GM23338 (cell line): ENCODE data around the gene LDLRAD3. TPM values are rescaled to one million over a fixed set of nuclear protein-coding genes. Genes with fewer than 3 reads are reported as not detected.

ENCODE experiments used
- ATAC-seq: fragments of 200-7000 bp; cut with Tn5 transposase; 3 replicates; pipeline ENCODE4 v1.9.1; 2020
- DNase-seq: peaks from one replicate; pipeline ENCODE4 v3.0.0-alpha.2; 2015; ENCODE audit warnings: low spot score
- H2AFZ ChIP-seq: fragments of 200-600 bp; sonication (generic); 2 replicates; pipeline ENCODE4 v1.8.0; 2016; ENCODE audit warnings: antibody characterized with exemption, mild to moderate bottlenecking, moderate library complexity
- H3F3A ChIP-seq: fragments of 200-600 bp; sonication (generic); replicated peaks from 2 replicates; pipeline ENCODE4 v1.8.0; 2017; ENCODE audit warnings: antibody characterized with exemption, mixed run types, low read depth
- H3K27ac ChIP-seq: fragments of 200-600 bp; sonication (generic); 2 replicates; pipeline ENCODE4 v1.6.1; 2016; ENCODE audit warnings: low read depth
- H3K27me3 ChIP-seq: fragments of 200-600 bp; sonication (generic); 2 replicates; pipeline ENCODE4 v1.8.0; 2016; ENCODE audit warnings: mild to moderate bottlenecking, mixed run types, moderate library complexity; ENCODE audit not compliant: insufficient read depth
- H3K36me3 ChIP-seq: fragments of 200-600 bp; sonication (generic); 2 replicates; pipeline ENCODE4 v1.8.0; 2016; ENCODE audit warnings: mild to moderate bottlenecking; ENCODE audit not compliant: insufficient read depth
- H3K4me1 ChIP-seq: fragments of 200-600 bp; sonication (generic); 2 replicates; pipeline ENCODE4 v1.8.0; 2016; ENCODE audit warnings: mild to moderate bottlenecking, moderate library complexity; ENCODE audit not compliant: insufficient read depth
- H3K4me2 ChIP-seq: fragments of 200-600 bp; sonication (generic); 2 replicates; pipeline ENCODE4 v1.7.1; 2017; ENCODE audit warnings: mixed run types
- H3K4me3 ChIP-seq: fragments of 200-600 bp; sonication (generic); 2 replicates; pipeline ENCODE4 v1.6.1; 2016; ENCODE audit warnings: mixed run types
- H3K79me2 ChIP-seq: fragments of 200-600 bp; sonication (generic); replicated peaks from 2 replicates; pipeline ENCODE4 v1.8.0; 2017; ENCODE audit warnings: mild to moderate bottlenecking; ENCODE audit not compliant: insufficient read depth
- H3K9me2 ChIP-seq: fragments of 200-600 bp; sonication (generic); 2 replicates; pipeline ENCODE4 v1.8.0; 2017; ENCODE audit not compliant: insufficient read depth
- H4K20me1 ChIP-seq: fragments of 200-600 bp; sonication (generic); replicated peaks from 2 replicates; pipeline ENCODE4 v1.8.0; 2017; ENCODE audit warnings: mild to moderate bottlenecking; ENCODE audit not compliant: insufficient read depth
- H3K27ac Mint-ChIP-seq: 2 replicates; pipeline ENCODE4 v1.8.0; 2020; ENCODE audit warnings: inconsistent platforms, mild to moderate bottlenecking, moderate library complexity, mixed read lengths
- H3K27me3 Mint-ChIP-seq: 3 replicates; pipeline ENCODE4 v1.8.0; 2022; ENCODE audit warnings: low read depth, mild to moderate bottlenecking, moderate library complexity, mixed read lengths, inconsistent platforms; ENCODE audit not compliant: insufficient read depth, poor library complexity
- H3K36me3 Mint-ChIP-seq: 3 replicates; pipeline ENCODE4 v1.8.0; 2021; ENCODE audit warnings: low read depth, mild to moderate bottlenecking, inconsistent platforms, moderate library complexity, mixed read lengths
- H3K4me1 Mint-ChIP-seq: 3 replicates; pipeline ENCODE4 v1.8.0; 2020; ENCODE audit warnings: mild to moderate bottlenecking, inconsistent platforms, mixed read lengths
- H3K4me3 Mint-ChIP-seq: 3 replicates; pipeline ENCODE4 v1.8.0; 2021; ENCODE audit warnings: moderate library complexity, mild to moderate bottlenecking, inconsistent platforms, mixed read lengths
- H3K9me3 Mint-ChIP-seq: 3 replicates; pipeline ENCODE4 v1.8.0; 2020; ENCODE audit warnings: moderate library complexity, mild to moderate bottlenecking, inconsistent platforms, mixed read lengths
- CREB1 ChIP-seq: fragments of 250-450 bp; sonication (Bioruptor Pico); IDR thresholded peaks from 2 replicates; pipeline ENCODE4 v1.5.0; 2020; ENCODE audit warnings: low read depth, mild to moderate bottlenecking, moderate library complexity
- CTCF ChIP-seq, 2 experiments: fragments of 200-600 bp in 1 of 2; sonication (generic) in 1 of 2; conservative IDR thresholded peaks; 2 replicates each; pipeline versions ENCODE4 v1.5.1 to v1.6.1; 2016 to 2017; ENCODE audit warnings: antibody characterized with exemption in 2 of 2, low read depth in 2 of 2, mild to moderate bottlenecking in 2 of 2, moderate library complexity in 1 of 2
- EZH2 ChIP-seq: fragments of 200-600 bp; sonication (generic); IDR thresholded peaks from one replicate; pipeline ENCODE4 v1.8.0; 2017; ENCODE audit warnings: antibody characterized with exemption, mild to moderate bottlenecking, low read depth; ENCODE audit not compliant: unreplicated experiment
- EZH2phosphoT487 ChIP-seq: fragments of 200-600 bp; sonication (generic); IDR thresholded peaks from one replicate; pipeline ENCODE4 v1.8.1; 2018; ENCODE audit warnings: antibody characterized with exemption; ENCODE audit not compliant: unreplicated experiment
- JUNB ChIP-seq: IDR thresholded peaks from one replicate; pipeline ENCODE4 v1.6.1; 2016; ENCODE audit warnings: antibody characterized with exemption; ENCODE audit not compliant: unreplicated experiment
- REST ChIP-seq: IDR thresholded peaks from one replicate; pipeline ENCODE4 v1.6.1; 2018; ENCODE audit warnings: antibody characterized with exemption; ENCODE audit not compliant: unreplicated experiment
- STAT1 ChIP-seq: IDR thresholded peaks from one replicate; pipeline ENCODE4 v1.6.1; 2016; ENCODE audit warnings: antibody characterized with exemption; ENCODE audit not compliant: unreplicated experiment
- ZNF114 ChIP-seq: fragments of 250-450 bp; sonication (Bioruptor Pico); IDR thresholded peaks from 2 replicates; pipeline ENCODE4 v1.5.0; 2020; ENCODE audit warnings: mild to moderate bottlenecking, moderate library complexity
- ZNF331 ChIP-seq: fragments of 250-450 bp; sonication (Bioruptor Pico); IDR thresholded peaks from 2 replicates; pipeline ENCODE4 v1.5.0; 2020; ENCODE audit warnings: low read depth, mild to moderate bottlenecking, moderate library complexity
- polyA plus RNA-seq: library from polyadenylated mRNA; unstranded; fragments of >200 nt; fragmentation: Nextera tagmentation; extraction: Ambion mirVana; gene quantifications from 2 replicates; pipeline ENCODE4 v1.2.1, GENCODE V29; 2016
- total RNA-seq: library from RNA; depleted of rRNA; stranded (reverse); fragments of >200 nt; shearing (Covaris generic); gene quantifications from 2 replicates; pipeline ENCODE4 v1.2.3, GENCODE V29; 2014
- TF ChIP-seq, protein P1 (sequence below): IDR thresholded peaks from 2 replicates; pipeline ENCODE4 v1.6.1; 2016; ENCODE audit warnings: antibody characterized with exemption

LDLRAD3 gene
- total and polyA plus RNA-seq, 2 experiments from 2014 or later, result 8.5 to 19.4 TPM

DNA sequence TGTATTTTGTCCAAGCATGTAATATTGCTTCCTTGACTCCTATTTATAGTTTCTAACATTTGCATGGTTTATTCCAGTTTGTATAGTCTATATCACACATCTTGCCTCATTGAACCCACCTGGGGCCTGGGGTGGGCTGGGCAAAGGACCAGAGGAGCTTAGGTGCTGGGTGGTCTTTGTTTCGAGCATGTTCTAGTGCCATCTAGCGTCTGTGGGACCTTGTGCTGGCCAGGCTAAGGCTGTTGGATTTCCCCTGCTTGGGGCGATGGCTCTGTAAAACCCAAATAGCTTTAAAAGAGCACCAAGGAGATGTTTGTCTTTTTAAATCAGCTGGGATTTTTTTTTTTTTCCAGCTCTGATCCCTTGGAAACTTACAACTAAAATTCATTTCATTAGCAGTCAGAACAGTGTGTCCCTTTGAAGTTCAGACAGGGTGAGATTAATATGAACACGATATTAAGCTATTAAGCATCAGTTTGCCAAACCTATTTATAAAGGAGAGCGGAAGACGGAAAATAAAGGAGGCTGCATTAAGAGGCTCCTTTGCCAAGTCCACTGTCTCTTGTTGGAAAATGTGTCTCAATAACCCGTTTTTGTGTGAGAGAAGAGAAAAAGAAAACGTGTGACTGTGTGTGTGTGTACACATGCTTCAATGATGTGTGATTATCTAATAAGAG is 188.0 kb downstream of the LDLRAD3 start:
- ATAC-seq, result peak; percentile 98
- Histone ChIP-seq H2AFZ (no peak overlapping the region), H3K4me1 (no peaks in the 10 kb centered on the region; the same call in none of the 2 replicates), H3K27ac (no peak overlapping the region), H3K36me3 (no peaks in the 10 kb centered on the region), H4K20me1 (no peaks in the 10 kb centered on the region), H3K4me3 (no peak overlapping the region), H3K27me3 (no peaks in the 10 kb centered on the region), H3F3A (no peaks in the 10 kb centered on the region), H3K9me2 (no peaks in the 10 kb centered on the region), H3K4me2 (no peak overlapping the region), H3K79me2 (no peaks in the 10 kb centered on the region)
- peak; percentile 83 for DNase-seq
- Mint-ChIP-seq H3K9me3 (peaks cover 4% of the 10 kb centered on the region; the same call in 1 of the 3 replicates), H3K4me3 (no peak overlapping the region), H3K27ac (no peak overlapping the region), H3K4me1 (peaks cover 28% of the 10 kb centered on the region), H3K36me3 (peaks cover 10% of the 10 kb centered on the region), H3K27me3 (peaks cover 8% of the 10 kb centered on the region)
- TF ChIP-seq REST, result no peak
- TF ChIP-seq, protein P1, sequence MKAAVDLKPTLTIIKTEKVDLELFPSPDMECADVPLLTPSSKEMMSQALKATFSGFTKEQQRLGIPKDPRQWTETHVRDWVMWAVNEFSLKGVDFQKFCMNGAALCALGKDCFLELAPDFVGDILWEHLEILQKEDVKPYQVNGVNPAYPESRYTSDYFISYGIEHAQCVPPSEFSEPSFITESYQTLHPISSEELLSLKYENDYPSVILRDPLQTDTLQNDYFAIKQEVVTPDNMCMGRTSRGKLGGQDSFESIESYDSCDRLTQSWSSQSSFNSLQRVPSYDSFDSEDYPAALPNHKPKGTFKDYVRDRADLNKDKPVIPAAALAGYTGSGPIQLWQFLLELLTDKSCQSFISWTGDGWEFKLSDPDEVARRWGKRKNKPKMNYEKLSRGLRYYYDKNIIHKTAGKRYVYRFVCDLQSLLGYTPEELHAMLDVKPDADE, result no peak
- TF ChIP-seq CTCF (conservative IDR thresholded peaks at IDR 0.05; ENCODE audit: low read depth in 2 of 2), result peak; percentile 86 to 93
- no peak for TF ChIP-seq STAT1
- TF ChIP-seq EZH2, result no peak
- TF ChIP-seq JUNB, result no peak

DNA sequence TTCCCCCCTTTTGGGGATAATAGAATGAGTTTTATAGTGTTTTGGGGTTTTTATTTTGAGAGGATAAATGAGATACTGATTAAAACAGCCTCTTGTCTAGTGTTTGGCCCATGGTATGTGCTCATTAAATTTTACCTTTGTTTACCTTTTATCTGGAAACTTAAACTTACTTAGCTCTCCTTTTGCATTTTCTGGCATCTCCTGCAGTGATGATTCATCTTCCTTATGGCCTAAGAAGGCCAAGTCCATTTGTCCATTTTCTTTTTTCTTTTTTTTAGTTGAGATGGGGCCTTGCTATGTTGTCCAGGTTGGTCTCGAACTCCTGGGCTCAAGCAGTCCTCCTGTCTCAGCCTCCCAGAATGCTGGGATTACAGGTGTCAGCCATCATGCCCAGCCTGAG is 189.1 kb downstream of the LDLRAD3 start:
- TF ChIP-seq EZH2phosphoT487 (no peak), ZNF114 (CRISPR knock-in tag) (no peak), STAT1 (no peak), JUNB (no peak), ZNF331 (no peak), CREB1 (CRISPR knock-in tag) (no peak)
- no peak for ATAC-seq
- peaks cover 23% of the 10 kb centered on the region for H3K4me1 Mint-ChIP-seq

More for the DNA sequence above, 189.1 kb downstream of the LDLRAD3 start:
- no peak overlapping the region for H3K27ac ChIP-seq
- Mint-ChIP-seq H3K9me3 (peaks cover 4% of the 10 kb centered on the region; the same call in 1 of the 3 replicates), H3K27me3 (peaks cover 8% of the 10 kb centered on the region), H3K36me3 (peaks cover 10% of the 10 kb centered on the region), H3K27ac (no peak overlapping the region), H3K4me3 (no peak overlapping the region)
- H3K79me2 ChIP-seq, result no peaks in the 10 kb centered on the region
- H3K4me3 ChIP-seq, result no peak overlapping the region
- no peaks in the 10 kb centered on the region; the same call in none of the 2 replicates for H3K4me1 ChIP-seq
- no peak overlapping the region for H2AFZ ChIP-seq
- no peaks in the 10 kb centered on the region for H4K20me1 ChIP-seq
- no peaks in the 10 kb centered on the region for H3K27me3 ChIP-seq
- DNase-seq, result no peak
- no peaks in the 10 kb centered on the region for H3F3A ChIP-seq
- H3K4me2 ChIP-seq, result no peak overlapping the region
- H3K36me3 ChIP-seq, result no peaks in the 10 kb centered on the region
- no peaks in the 10 kb centered on the region for H3K9me2 ChIP-seq
